NCI-H526 (cell line): ENCODE measurements around the gene PRKG1.

Experiments
- DNase-seq, 2 experiments: peaks; one replicate each; lab custom pipeline; 2025; lab: John Stamatoyannopoulos, UW

PRKG1 gene

DNA sequence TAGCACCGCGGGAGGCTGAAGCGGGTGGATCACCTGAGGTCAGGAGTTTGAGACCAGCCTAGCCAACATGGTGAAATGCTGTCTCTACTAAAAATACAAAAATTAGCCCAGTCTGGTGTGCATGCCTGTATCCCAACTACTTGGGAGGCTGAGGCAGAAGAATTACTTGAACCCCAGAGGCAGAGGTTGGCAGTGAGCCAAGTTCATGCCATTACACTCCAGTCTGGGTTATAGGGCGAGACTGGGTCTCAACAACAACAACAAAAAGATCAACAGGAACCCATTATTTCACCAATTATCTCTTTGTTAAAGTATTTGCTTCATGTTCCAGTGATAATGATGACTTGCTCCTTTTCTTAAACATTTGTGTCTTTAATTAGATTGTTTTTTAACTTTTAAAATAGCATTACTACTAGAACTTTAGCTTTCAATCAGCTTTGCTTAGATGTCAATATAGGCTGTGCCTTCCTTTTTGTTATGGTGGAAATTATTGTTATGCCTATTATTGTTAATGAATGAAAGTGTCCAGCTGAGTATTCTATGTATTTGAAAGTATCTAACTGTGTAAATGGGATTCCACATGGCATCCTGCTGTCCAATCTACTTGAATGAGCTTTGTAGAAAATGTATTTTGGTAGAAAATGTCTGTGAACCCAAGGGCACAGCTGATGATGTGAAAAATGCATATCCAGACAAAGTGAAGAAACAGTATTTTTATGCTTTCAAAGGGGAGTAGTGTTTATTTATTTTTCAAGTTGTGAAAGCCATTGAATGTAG, 686.8 kb downstream of the PRKG1 start:
- DNase-seq: no peak

DNA sequence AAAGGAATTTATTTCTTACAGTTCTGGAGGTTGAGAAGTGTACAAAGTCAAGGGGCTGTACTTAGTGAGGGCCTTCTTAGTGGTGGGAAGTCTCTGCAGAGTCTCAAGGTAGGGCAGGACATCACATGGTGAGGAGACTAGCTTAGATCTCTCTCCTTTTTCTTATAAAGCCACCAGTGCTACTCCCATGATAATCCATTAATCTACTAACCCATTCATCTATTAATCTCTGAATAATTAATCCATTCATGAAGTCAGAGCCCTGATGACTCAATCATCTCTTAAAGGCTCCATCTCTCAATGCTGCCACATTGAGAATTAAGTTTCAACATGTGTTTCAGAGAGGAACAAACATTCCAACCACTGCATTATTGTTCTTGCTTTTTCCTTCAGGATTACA, 689.5 kb downstream of the PRKG1 start:
- DNase-seq: no peak

DNA sequence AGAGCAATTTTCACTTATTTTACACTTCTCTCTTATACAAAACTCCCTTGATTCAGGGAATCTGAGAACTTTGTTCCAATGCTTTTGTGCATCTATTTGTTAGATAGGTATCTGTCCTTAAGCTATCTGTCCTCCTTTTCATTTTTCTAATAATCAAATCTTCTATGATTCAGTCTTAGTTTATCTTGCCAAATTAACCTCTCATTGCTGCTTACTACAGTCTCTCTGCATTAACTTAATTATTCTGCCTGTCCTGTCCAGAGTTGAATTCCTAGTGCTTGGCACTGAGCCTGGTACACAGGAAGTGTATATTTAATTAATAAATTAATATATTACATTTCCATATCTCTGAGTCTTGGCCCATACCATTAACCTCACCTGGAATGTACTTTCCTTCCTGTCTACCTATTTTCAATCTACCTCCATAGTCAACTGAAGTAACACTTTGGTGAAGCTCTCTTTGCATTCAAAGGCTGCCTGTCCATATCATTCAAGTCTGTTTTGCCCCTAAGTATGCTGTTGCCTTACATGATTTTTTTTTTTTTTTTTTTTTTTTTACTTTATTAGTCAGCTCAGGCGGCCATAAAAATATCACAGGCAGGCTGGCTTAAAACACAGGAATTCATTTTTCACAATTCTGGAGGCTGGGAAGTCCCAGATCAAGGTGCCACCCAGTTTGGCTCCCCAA, 691.1 kb downstream of the PRKG1 start:
- no peak for DNase-seq

DNA sequence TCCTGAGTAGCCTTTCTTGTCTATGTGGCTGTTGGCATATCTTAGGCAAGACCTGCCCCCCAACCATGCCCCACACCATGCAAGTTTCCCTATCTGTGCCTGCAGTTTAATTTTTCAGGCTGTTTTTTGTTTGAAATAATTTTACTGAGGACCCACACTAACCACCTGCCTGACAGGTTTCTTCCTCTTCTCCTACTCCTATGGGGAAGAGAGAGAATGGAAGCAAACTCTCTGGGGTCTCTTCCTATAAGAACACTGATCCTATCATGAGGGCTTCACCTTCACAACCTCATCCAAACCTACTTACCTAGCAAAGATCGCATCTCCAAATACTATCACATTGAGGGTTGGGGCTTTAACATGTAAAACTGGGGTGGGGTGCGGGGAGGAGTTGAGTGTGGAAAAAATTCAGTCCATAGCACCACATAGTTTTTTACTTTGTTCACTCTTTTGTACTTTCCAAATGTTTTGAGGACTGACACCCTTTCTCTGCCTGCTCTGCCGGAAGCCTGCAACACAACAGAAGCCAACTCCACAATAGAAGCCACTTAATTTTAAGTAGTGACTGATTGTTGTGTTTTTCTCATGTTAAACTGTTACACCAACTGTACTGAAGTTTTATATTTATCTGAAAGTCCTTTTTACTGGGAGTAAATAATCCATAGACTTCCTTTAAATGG, 692.3 kb downstream of the PRKG1 start:
- no peak for DNase-seq

DNA sequence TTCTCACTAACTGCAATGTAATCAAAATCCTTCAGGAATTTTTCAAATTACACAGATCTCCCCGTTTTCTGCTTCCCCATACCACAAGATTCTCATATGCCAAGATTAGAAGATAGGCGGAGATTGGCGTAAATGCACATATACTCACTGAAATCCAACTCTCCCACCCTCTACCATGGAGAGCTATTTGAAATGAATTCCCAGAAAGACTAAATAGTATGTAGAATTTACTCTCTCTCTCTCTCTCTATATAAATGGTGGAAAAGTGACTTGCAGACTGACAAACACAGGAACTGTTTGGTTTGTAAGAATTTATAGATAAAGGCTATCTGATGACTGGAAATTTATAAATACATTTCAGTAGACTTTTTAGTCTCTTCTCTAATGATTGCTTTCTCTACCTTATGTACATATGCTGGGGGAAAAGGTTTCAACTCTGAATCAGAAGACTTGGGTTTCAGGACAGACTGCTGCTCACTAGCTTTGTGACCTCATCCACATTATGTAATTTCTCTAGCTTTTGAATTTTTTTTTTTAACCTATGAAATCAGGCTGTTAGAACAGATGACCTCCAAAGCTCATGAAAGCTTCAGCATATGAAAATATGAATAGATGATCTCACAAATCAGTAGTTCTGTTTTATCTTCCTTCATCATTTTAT, 692.9 kb downstream of the PRKG1 start:
- DNase-seq: no peak

DNA sequence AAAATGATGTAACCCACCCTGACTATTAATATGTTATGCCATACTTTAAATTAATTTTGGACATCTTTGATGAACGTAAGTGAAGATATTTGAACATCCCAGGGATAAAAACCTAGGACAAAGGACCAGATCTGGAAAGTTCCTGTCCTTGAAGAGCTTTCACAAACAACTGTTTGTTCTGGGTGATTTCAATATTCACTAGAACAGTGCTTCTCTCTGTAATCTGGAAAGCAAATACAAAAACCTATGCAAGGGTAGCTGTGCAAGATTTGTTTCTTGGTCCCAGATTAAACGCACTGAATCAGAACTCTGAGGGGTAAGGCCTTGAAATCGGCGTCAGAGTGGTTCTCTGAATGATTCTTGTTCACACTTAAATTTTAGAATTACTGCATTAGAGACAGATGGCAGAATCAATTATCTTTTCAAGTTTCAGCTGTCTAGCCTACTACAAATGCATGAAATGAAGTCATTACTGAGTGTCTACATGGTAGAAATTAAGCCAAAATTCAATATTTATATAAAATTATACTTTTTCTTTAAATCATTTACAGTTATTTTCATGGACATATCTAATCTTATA, 694.7 kb downstream of the PRKG1 start:
- no peak for DNase-seq

DNA sequence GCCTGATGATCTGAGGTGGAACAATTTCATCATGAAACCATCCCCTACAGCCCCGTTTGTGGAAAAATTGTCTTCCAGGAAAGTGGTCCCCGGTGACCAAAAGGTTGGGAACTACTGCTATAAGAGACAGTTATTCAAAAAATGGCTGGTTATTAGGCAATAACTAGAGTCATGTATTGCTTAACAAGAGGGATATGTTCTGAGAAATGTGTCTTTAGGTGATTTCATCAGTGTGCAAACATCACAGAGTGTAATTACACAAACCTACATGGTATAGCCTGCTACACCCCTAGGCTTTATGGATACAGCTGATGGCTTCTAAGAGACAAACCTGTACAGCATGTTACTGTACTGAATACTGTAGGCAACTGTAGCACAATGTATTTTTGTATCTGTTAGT, 696.4 kb downstream of the PRKG1 start:
- DNase-seq: no peak

DNA sequence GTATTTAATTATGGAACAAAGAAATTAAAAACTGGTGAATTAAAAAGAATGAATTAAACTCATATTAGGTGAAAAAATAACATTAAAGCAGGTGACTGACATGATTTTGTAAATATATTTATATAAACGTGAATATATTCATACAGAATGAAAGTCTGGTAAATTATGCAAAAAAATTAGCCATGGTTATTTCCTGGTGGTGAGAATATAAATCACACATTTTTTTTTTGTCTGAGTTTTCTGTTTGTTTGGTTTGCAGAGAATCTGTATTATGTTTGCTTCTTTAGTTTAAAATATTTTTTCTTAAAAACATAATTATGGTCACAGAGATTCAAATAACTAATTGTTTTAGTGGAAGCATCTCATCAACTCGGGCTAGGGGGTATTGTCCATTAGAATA, 698.1 kb downstream of the PRKG1 start:
- DNase-seq: no peak

DNA sequence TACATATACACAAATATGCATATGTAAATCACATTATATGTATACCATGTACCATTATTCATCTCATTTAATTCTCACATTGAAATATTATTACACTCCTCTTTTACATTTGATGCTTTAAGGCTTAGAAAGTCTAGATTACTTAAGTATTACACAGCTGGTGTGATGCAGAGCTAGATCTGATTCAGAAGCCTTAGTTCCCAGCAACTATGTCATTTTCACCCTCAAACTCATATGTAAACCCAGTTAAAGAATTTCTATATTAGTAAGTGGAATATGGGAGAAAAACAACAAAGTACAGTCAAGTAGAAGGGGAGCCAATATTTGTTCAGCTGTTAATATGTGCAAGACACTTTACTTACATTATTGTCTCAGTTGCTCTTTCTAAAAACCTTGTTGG, 699.4 kb downstream of the PRKG1 start:
- no peak for DNase-seq

DNA sequence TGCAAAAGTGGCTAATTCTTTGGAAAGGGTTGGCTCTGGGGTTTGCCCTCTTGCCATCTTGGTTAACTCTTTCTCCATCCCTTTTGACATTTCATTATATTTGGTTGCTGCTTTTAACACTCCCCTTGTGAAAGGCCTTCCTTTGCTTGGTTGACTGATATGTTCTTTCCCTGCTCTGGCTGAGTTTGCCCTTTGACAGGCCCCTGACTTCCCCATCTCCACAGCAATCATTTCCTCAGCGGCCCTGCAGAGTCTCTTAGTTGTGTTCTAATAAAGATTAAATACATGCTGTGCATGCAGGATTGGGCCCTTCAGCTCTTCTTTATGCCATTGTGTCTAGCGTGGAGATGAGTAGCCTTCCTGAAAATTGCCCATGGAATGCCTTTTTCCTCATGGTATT, 709.7 kb downstream of the PRKG1 start:
- DNase-seq: no peak

DNA sequence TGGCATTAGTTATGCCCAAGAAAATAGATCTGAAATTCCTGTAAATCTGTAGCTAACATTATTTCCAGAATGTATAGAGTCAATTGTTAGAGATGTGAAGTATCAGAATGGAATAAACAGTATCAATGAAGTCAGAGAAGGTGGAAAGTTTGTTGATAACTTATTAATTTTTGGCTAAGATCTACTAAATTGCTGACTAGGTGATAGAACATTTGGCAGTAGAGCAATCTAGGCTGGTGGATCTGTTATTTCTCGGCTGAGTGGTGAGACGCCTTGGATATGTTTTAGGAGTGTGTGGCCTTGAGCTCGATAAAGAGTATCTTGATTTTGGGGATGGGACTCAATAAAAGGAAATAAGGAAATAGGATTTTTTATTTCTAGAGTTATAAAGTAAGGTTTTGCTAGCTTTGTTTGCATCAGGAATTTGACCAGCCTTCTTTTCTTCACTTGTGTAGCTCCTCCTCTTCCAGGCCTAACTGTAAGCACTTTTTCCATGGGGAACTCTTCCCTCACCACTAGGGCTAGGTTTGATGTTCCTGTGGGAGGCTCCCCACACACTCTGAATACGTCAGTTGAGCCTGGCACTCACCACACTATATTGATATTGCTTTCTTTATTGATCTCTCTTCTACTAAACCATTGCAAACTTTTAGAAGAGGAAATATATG, 711.9 kb downstream of the PRKG1 start:
- no peak for DNase-seq

DNA sequence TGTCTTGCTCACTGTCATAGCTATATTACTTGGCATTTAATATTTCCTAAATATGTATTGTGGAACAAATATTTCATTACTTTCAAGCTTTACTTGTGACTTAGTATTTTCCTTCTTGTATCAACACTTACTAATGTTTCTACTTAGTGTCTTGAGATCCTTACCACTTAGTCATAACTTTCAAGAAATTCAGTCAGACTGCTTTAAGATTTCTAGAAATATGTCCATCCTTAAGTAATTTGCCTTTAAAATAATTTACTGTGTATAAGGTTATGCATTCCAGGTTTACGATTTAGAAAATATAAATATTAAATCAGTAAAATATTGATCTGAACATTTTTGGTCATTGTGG, 712.4 kb downstream of the PRKG1 start:
- DNase-seq: no peak

DNA sequence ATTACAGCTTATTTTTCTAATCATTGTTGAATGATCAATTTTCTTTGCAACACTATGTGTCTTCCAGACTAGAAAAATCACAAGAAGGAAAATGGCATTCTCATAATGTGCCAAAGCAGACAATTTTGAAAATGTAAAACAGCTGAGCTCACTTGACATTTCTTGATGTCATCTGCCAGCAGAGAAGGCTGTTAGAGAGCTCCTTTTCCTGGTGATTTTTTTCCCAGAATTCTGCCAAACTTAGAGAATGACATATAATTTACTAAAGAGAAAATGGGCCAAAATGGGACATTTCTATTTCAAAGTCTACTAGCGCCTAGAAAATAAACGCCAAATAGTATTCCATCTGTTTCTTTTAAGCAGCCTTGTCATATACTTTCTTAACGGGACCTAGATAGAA, 714.0 kb downstream of the PRKG1 start:
- DNase-seq: no peak

DNA sequence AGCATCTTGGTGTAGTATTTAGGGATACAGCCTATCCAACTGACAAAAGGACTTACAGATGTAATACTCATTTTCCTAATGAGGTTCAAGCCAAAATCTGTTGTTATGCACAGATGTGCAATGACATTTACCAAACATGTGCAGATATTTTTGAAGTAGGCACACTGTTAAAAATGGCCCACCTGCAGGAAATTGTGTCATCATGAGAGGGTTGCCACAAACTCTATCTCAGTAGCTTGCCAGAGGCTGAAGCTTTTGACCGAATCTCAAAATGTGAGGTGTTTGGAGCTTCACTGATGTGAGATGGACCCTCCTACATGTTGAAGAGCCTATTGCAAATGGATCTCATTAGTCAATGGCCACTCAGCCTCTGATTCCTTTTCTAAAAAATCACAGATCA, 714.8 kb downstream of the PRKG1 start:
- no peak for DNase-seq

DNA sequence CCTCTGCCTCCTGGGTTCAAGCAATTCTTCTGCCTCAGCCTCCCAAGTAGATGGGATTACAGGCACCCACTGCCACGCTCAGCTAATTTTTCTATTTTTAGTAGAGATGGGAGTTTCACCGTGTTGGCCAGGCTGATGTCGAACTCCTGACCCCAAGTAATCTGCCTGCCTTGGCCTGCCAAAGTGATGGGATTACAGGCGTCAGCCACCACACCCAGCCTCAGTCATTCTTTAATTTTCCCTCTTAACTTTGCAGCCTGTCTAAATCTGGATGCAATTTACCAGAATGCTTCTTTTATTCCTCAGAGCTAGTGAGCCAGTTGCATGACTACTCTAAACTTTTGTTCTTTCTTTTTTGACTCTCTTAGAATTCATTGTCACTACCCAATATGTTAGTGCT, 715.6 kb downstream of the PRKG1 start:
- DNase-seq: no peak

DNA sequence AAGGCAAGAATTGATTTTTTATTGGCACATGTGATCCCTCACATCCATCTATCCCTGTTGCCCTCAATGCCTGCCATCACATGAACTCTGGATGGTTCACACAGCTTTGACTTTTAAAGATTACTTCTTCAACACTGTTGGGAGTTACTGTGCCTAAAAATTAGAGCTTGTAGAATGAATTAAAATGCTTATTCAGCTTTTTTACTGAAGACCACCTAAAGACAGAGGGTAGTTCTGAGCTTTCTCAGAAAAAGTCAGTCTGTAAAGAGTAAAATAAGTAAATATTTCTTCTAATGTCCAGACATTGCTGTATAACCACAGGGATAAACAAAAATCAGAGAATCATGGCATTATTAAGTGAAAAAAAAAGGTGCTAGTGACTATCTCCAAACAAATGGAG, 718.4 kb downstream of the PRKG1 start:
- DNase-seq: no peak

DNA sequence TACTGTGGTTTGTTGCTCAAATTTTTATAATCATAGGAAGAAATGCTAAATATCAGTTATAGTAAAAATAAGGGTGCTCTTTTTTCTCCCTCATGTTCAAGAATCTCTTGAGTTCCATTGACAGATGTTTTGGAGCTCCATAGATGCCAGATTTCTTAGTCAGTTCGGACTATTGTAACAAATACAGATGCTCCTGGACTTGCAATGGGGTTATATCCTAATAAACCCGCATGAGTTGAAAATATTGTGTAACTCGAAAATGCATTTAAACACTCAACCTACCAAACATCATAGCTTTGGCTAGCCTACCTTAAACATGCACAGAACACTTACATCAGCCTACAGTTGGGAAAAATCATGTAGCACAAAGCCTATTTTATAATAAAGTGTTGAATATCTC, 725.8 kb downstream of the PRKG1 start:
- no peak for DNase-seq

DNA sequence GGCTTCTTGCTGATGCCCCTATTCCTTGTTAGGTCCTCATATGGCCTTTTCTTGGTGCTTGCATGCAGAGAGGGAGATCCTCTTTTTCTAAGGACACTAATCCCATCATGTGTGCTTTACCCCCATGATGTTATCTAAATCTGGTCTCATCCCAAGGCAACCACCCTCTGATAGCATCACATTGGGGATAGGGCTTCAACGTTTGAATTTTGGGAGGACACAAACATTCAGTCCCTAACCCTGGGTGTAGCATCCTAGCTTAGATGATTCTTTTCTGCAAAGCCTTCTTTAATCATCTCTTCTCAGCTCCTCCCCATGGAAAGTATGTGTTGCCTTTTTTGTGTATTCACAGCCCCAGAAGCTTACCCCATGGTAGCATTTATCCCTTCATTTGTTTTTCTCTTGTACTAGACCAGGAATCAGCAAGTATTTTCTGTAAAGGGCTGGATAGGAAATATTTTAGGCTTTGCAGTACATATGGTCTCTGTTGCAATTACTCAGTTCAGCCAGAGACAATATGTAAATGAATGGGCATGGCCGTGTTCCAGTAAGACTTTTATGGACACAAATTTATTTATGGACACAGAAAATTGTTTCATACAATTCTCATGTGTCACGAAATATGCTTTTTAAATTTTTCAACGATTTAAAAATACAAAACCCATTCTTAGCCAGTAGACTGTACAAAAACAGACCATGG, 726.6 kb downstream of the PRKG1 start:
- no peak for DNase-seq

DNA sequence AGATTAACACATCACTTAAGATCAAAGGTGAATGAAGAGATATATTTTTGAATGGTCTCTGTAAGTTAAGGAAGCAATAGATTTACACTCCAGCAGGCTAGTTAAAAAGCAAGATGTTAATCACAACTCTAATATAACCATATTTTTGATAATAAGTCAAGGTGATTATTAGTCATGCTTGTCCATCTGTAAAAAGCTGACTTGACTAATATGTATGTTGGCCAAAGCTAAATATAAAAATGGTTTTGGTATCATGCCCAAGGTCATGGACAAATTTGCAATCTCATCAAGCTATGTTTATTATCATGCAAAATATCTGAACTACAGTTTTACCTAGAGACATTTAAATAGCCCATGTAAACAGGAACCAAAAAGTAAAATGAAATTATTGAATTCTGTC, 727.7 kb downstream of the PRKG1 start:
- no peak for DNase-seq

DNA sequence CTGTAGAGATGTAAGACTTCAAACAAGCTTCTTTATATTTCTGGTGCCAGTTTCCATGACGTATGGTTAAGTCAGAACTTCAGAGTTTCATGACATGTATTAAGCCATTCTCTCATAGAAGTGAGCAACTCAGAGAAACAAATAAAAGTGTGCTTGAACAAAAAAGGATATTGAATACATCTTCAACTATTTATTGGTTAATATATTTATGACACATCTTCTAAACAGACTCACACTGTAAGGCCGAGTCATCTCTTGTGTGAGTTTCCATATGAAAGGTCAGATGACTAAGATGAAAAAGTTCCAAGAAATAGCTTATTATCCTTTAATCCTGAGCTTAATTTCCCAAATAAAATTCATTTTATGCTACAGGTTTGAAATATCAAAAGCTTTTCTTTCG, 730.6 kb downstream of the PRKG1 start:
- no peak for DNase-seq

DNA sequence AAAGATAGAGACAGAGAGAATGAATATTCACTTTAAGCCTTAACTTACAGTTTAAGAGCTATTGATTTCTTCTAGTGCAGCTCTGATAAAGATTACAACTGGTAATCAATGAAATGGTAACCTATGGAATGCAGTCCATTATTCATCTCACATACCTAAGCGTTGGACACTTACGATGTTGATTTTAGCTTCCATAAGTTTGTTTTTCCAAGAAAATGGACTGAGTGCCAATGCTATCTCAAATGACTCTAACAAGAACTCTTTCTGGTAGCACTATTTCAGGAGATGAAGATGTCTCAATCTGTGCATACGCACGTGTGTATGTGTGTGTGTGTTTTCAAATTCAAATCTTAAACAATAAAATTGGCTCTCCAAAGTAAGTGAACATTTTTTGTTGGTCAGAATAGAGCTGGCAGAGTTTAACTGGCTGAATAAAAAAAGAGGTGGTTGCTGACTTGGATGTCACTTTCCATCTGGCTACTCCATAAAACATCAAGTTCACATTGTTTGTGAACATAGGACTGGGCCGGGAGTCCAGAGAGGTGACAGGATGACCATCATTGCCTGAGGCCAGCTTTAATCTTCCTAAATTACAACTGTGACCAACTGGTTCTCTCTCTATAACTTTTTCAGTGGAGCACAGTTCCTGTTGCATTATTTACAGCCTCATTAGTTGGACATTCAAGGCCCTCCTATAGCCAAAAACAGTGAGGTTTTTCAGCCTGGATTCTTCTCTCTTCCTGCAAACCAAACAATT, 732.0 kb downstream of the PRKG1 start:
- no peak for DNase-seq
